HG02943 (cell line): ENCODE results near the gene DRG2.

Source experiments
- ATAC-seq: cut with Tn5 transposase; IDR thresholded peaks from one replicate; pipeline ENCODE4 v1.9.1; 2021; ENCODE audit warnings: mild to moderate bottlenecking, low read depth, moderate library complexity; ENCODE audit not compliant: unreplicated experiment

DRG2 gene

GRCh38 chr17:18140648-18141047 is 52.9 kb downstream of the DRG2 start:
- ATAC-seq = no peak

GRCh38 chr17:18141210-18141803 is 53.6 kb downstream of the DRG2 start:
- no peak for ATAC-seq

- no peak for ATAC-seq
Observed at GRCh38 chr17:18142417-18142816, 54.7 kb downstream of the DRG2 start.

GRCh38 chr17:18143044-18143936 is 55.5 kb downstream of the DRG2 start:
- ATAC-seq = no peak

- ATAC-seq = no peak
Observed at GRCh38 chr17:18144261-18144660, 56.5 kb downstream of the DRG2 start.

GRCh38 chr17:18144855-18145254 is 57.1 kb downstream of the DRG2 start:
- no peak for ATAC-seq

- no peak for ATAC-seq
Observed at GRCh38 chr17:18145811-18146210, 58.1 kb downstream of the DRG2 start.

GRCh38 chr17:18146259-18146658 is 58.5 kb downstream of the DRG2 start:
- no peak for ATAC-seq

- ATAC-seq = no peak
Observed at GRCh38 chr17:18146980-18147379, 59.2 kb downstream of the DRG2 start.

GRCh38 chr17:18148586-18148985 is 60.8 kb downstream of the DRG2 start:
- ATAC-seq = no peak

GRCh38 chr17:18151290-18151689 is 63.5 kb downstream of the DRG2 start:
- ATAC-seq = no peak

- no peak for ATAC-seq
Observed at GRCh38 chr17:18155179-18155578, 67.4 kb downstream of the DRG2 start.

GRCh38 chr17:18156171-18156975 is 68.6 kb downstream of the DRG2 start:
- no peak for ATAC-seq

- ATAC-seq = no peak
Observed at GRCh38 chr17:18156976-18157280, 69.2 kb downstream of the DRG2 start.
